Stimulated activated naive CD4-positive, alpha-beta T cell (primary cell): Measurements from ENCODE around the gene CIAO1.
"Not testable (repeated sequence)": the region's sequence is repeated elsewhere in the genome, so short reads cannot be mapped to it uniquely, and the experiment has no call there.

Source experiments
- DNase-seq, 6 experiments: peaks; one replicate each; lab custom pipeline; 2025; lab: John Stamatoyannopoulos, UW

Gene CIAO1

DNA sequence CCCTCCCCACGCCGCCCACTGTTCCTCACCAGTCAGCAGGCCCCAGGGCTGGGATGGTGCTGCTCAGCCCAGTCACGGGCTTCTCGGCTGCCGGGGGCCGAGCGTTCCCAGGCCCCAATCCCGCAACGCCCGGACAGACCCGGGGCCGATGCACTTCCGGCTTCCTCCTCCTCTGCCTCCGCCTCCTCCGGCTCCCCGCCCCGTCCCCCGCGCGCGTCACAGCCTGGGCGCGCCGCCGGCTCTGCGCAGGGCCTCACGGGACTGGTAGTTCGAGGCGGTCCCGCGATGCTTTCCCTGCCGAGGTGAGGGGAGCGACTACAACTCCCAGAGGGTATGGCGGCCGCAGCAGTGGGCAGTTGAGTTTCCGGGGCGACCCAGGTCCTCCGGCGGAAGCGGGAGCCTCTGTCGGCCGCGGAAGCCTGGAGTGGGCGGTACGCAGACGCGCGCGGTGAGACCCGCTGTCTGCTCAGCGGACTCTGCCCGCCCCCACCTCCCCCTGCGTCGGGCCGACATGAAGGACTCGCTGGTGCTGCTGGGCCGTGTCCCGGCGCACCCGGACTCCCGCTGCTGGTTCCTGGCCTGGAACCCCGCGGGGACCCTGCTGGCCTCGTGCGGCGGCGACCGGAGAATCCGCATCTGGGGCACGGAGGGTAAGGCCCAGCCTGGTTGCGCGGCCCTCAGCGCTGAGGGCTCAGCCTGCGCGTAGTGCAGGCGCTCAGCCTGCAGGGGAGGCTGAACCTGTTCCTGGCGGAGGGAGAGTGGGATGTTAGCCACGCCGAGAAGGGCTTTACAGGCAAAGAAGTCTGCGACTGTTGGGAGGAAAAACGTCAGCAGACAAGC is at the start of gene CIAO1, which contains the start of gene TMEM127:
CIAO1 (plus strand) TSS at position 386 of the 840 bp plus-strand sequence; CDS start at position 512, 126 bp downstream.
TMEM127 (minus strand) TSS at position 158 of the 840 bp plus-strand sequence. CDS start 616 bp downstream, outside the sequence.
- peak; percentile 93 to 98 (median 94) for DNase-seq

DNA sequence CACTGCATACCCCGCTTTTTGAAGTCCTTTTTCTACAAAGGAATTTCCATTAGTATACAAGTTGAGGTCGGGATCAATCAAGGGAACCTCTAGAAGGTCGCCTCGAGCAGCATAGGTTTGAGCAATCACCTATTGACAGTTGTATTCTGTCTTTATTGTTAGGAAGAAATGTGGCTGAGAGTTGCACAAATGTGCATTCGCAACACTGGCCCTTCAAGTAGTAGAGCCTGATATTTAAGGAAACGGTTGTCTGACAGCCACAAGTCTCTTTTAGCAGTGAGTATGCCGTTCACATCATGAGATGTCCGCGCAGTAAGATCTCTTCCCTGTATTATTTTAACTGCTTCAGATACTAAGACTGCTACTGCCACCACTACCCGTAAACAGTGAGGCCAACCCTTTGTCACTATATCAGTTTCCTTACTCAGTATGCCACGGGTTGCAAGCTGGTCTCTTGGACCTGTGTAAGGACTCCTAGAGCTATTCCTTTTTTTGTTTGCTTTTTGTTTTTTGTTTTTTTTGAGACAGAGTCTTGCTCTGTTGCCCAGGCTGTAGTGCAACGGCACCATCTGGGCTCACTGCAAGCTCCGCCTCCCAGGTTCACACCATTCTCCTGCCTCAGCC is 47.4 kb upstream of the CIAO1 start:
- no peak for DNase-seq

DNA sequence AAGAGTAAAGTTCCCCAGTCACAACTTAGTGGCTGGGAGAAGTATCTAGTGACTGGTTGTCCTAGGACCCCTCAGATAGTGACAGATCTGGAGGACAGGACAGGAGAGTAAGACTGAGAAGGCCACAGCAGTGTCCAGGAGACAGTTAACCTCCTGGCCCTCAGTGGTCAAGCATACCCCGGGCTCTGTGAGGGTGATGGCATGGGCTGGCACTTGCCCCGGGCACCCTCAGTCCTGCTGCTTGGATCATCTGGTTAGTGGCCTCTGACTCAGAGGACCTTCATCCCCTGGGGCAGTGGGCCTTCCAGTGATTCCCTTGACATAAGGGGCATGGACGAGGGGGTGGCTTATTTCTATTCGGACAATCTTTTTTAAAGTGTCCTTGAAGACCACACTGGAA is 46.1 kb upstream of the CIAO1 start:
- not testable (repeated sequence) for DNase-seq

DNA sequence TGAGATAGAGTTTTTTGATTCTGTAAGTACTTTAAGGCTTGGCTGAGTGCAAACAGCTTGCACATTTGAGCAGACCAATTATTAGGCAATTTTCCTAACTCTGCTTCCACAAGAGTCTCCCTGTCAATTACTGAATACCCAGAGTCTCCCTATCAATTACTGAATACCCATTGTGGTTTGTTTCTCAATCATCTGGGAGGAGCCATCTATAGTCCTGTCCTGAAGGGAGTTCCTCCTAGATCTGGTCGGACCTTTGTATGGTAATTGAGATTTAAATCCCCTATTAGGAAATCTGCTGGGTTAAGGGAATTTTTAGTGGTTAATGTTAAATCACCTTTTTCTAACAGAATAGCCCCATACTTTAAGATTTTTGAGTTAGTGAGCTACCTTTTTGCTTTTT is 44.9 kb upstream of the CIAO1 start:
- not testable (repeated sequence) for DNase-seq

GRCh38 chr2:96225016-96225533 is 41.0 kb upstream of the CIAO1 start:
- DNase-seq = no peak

DNA sequence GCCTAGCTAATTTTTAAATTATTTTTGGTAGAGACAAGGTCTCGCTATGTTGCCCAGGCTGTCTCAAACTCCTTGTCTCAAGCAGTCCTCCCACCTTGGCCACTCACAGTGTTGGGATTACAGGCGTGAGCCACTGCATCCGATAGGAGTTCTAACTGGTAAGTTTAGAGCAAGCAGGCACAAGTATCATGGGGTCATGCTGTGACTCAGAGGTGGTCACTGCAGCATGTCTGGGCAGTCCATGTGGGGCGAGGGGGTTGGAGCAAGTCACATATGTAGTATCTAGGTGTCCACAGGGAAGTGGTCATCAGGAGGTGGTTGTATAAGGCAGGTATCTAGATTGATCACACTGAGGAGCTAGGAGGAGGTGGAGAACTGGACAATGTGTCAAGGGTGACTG is 34.7 kb upstream of the CIAO1 start:
- no peak for DNase-seq

DNA sequence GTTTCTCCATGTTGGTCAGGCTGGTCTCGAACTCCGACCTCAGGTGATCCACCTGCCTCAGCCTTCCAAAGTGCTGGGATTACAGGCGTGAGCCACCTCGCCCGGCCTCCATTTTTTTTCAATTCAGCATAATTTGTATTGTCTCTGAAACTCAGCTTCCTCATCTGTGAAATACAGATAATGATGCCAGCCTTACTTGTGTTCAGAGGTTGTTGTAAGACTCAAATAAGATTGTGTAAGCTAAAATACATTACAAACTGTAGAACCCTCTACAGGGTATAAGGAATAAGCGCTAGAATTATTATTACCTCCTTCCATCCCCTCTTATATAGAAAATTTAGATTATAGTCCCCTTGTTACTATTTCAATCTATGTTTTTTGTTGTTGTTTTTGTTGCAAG is 32.6 kb upstream of the CIAO1 start:
- no peak for DNase-seq

DNA sequence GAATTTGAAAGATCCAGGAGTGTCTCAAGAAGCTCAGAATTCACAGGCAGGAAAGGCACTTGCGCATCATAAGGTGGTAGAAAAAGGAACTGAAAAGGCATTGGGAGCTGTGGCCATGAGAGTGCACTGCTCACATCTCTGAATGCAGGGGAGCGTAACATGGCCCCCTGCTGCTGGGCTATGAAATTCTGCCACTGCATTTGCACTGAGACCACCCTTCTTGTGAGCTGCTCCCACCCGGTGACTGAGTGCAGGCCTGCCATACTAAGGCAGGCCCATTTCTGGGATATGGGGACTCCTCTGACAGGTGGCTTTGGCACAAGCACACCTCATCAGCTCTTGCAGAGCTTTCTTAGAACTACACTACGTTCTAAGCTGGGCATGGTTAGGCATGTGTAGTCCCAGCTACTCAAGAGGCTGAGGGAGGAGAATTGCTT is 32.1 kb upstream of the CIAO1 start:
- no peak for DNase-seq

DNA sequence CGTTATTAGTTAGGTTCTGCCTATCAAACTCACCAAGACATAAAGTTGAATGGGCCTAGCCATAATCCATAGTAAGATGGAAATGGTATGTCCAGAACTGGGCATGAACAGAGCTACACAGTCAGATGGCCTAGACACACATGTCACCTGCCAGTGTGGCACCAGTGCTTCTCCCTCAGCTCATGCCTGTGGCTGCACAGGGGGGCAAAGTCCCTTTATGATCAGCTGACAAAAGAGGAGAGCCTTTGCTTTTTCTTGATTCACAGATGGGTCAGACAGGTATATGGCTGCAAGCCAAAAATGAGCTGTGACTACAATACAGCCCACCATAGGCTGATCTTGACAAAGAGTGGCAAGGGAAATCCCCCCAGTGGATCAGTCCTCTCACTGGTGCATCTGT is 29.1 kb upstream of the CIAO1 start:
- no peak for DNase-seq

DNA sequence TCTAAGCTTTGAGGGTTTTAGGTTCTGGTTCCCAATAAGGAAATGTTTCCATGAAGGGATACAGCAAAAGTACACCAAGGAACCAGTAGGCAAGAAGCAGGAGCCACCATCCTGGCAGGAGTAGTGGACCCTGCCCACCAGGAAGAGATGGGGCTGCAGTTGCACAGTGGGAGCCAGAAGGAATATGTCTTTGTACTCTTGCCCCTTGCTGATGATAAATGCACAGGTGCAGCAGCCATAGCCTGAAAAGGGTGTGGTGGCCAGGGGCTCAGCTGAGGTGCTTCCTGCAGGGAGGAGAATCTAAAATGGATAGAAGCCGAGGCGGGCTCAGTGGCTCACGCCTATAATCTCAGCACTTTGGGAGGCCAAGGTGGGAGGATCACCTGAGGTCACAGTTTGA is 27.8 kb upstream of the CIAO1 start:
- DNase-seq = no peak

- no peak for DNase-seq
Measured at GRCh38 chr2:96239091-96239490, 26.9 kb upstream of the CIAO1 start.

DNA sequence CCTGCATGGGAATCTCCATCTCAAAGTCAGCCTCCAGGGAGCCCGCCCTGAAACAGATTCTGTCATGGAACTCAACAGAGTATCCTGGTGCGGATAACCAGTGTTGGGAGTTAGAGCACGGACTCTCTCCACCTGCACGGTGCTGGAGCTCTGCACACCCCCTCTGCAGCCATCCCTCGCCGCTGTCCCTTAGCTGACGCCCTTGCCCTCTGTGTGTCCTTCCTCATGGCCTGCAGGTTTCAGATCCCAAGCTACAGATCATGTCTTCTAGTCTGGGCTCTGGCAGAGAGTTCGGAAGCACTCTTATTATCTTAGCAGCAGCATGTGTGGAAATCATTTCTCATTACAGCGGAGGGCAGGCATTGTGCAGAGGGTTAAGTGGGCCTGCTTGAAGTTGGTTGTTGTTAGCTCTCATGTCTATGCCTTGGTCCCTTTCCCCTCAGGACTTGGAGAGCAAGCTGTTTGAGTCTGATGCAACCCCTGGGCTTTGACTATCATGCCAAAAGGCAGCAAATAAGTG is 26.2 kb upstream of the CIAO1 start:
- DNase-seq = no peak

GRCh38 chr2:96240341-96241038 is 25.5 kb upstream of the CIAO1 start:
- no peak for DNase-seq

DNA sequence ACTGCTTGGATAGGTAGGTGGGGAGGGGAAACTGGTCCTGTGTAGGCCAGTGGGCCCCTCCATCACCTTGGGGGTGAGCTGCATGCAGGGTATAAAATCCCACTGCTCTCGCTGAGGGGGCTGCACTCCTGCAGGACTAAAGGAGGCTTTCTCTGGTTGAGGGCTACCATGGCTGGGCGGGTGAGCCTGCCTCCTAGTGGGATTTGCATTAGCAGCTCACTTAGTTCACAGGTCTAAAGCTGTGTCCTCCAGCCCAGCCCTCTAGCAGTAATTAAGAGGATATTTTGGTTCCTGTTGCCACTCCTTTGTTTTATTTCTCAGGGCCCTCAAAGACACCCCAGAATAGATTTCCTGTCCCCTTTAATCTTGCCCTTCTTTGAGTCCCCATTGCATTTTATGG is 24.8 kb upstream of the CIAO1 start:
- no peak for DNase-seq

DNA sequence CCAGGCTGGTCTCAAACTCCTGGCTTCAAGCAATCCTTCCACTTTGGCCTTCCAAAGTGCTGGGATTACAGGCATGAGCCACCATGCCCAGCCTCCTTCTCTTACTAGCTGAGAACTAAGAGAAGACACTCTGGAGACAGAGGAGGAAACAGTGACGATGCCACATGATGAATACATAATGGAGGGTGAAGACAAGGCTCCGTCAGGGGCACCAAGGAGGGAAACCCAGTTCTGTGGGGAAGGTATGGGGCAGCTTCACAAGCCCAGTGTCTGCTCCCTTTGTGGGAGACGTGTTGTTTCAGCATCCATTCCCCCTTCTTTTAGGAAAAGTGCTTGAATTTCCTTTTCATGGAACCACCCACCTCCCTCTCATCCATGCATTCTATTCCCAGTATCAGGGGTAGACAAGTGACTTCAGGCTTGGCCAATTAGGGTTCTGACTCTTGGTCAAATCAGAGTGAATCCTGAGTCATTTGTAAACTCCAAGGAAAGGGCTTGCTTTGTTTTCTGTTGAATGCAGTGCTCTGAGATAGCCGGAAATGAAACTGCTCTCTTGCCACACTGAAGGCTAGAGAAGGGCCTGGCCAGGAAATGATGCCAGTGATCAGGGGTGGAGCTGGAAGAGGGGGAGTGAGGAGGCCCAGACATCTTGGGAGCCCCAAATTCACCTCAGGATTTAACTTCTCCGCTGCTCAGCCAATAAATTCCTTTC is 24.0 kb upstream of the CIAO1 start:
- peak in 4 of 6 experiments; percentile 11 to 37 (median 20) for DNase-seq

GRCh38 chr2:96243843-96244242 is 22.2 kb upstream of the CIAO1 start:
- DNase-seq = no peak

DNA sequence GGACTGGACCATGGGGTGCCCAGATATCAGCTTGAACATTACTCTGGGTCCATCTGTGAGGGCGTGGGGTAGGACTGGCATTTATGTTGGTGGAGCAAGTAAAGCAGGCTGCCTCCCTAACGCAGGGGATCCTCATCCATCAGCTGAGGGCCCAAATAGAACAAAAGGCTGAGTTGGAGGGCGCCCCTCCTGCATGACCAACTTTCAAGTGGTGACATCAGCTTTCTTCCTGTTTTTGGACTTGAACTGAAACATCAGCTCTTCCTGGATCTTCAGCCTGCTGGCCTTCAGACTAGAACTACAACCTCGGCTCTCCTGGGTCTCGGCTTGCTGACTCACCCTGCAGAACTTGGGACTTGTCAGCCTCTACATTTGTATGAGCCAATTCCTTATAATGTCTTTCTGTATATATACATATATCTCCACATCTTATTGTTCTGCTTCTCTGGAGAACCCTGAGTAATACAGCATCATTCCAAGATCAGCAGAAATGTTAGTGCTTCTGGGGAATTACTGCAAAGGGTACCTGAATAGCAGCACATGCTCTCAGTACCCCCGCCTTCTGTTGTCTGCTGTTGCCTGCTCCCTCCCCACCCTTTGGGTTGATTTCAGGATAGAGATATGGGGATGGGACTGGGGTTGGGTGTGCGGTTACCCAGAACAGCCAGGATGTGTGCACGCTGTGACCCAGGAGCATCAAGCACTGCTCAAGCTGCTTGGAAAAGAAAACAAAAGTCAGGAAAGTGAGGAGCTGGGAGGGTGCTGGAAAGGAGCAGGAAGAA is 20.2 kb upstream of the CIAO1 start:
- no peak for DNase-seq

DNA sequence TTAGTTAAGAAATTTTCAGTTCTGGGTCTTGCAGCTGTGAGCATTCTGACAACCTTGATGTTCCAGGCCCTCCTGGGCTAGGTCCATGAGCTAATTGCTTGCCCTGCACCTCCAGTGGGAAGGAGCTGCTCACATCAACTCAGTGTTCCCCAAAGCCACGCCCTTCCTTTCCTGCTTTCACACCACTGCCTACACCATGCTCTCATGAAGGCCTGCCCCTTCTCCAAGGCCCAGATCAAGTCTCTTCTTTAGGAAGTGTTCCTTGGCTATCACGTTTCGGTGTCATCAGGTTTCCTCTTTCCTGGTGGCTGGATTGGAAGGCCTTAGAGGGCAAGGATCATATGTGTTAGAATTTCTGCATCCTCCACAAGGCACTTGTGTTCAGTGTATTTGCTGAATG is 19.0 kb upstream of the CIAO1 start:
- DNase-seq = no peak

DNA sequence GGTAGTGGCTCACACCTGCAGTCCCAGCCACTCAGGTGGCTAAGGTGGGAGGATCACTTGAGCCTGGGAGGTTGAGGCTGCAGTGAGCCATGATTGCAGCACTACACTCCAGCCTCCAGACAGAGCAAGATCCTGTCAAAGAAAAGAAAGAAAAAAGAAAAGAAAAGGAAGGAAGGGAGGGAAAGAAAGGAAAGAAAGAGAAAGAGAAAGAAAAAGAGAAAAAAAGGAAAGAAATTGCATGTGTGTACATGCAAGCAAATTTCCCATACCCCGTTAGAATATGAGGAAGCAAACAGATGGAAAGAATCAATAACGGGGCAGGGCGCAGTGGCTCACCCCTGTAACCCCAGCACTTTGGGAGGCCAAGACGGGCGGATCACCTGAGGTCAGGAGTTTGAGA is 18.1 kb upstream of the CIAO1 start:
- DNase-seq = no peak

- DNase-seq = no peak
Measured at GRCh38 chr2:96248624-96249023, 17.4 kb upstream of the CIAO1 start.

DNA sequence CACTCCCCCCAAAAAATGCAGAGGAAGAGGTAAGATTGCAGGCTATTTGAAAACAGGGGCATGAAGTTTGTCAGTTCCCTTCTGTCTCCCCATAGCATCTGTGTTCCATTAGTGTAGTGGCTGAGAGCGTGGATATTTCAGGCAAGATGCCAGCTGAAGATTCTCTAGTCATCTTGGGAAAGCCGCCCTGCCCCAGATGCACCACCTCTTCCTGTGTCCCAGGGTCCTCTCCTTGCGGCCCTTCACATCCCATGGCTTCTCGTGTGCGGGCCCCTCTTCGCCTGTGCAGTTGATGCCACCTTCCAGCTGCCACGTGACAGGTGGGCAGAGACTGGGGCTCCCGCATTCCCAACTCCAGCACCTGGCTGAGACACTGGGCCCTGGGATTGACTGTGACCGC is 16.4 kb upstream of the CIAO1 start:
- DNase-seq = no peak
